ENCODE results near the gene SLC35F2.
"Not testable (repeated sequence)": the region's sequence is repeated elsewhere in the genome, so short reads cannot be mapped to it uniquely, and the experiment has no call there.

Gene SLC35F2

DNA sequence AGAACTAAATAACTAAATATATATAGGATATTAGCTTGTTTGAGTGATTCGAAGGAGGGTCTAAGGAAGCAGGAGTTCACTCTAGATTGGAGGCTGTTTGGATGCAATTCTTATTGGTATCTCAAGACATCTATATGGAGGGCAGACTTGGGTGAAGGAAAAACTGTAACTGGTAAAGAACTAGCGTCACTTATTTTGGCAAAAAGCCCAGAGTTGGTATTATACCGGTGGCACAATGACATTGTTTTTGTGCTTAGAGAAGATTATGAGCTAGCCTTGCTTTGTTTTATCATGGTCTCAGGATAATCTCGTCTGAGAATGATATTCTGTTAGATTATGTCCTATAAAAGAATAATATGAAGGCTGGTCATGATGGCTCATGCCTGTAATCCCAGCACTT is 6.0 kb upstream of the SLC35F2 start:
- TF ChIP-seq, protein P1, sequence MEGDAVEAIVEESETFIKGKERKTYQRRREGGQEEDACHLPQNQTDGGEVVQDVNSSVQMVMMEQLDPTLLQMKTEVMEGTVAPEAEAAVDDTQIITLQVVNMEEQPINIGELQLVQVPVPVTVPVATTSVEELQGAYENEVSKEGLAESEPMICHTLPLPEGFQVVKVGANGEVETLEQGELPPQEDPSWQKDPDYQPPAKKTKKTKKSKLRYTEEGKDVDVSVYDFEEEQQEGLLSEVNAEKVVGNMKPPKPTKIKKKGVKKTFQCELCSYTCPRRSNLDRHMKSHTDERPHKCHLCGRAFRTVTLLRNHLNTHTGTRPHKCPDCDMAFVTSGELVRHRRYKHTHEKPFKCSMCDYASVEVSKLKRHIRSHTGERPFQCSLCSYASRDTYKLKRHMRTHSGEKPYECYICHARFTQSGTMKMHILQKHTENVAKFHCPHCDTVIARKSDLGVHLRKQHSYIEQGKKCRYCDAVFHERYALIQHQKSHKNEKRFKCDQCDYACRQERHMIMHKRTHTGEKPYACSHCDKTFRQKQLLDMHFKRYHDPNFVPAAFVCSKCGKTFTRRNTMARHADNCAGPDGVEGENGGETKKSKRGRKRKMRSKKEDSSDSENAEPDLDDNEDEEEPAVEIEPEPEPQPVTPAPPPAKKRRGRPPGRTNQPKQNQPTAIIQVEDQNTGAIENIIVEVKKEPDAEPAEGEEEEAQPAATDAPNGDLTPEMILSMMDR (IDR thresholded peaks at IDR 0.05; ENCODE audit: control extremely low read depth, extremely low read depth, low read depth, missing control alignments): no peak
- DNase-seq (ENCODE audit: extremely low spot score): no peak
- CTCF ChIA-PET: interaction anchor here (0.9 to 3.3 kb wide), 9 partner anchors 11 to 68 kb away, joined by 3 to 12 read pairs (median 5); no protein-coding TSS in a partner anchor
- POLR2A ChIA-PET: interaction anchor here (0.7 kb wide), 1 partner anchor 51 kb away, joined by 4 read pairs; no protein-coding TSS in a partner anchor

DNA sequence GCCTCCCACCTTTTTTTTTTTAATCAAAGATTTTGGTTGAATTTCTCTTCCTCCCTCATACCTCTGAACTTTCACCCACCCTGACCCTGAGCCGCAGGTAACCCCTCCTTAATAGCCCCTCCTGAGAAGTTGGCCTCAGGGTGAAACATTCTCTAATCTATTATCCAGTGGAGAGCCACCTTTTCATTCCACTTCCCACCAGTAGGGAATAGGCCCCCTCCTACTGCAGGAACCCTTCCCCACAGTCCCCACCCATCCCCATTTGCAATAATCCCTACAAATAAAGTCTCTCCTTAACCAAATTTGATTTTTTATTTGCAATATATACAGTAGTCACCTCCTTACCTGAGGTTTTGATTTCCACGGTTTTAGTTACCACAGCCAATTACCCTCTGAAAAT is 2.1 kb upstream of the SLC35F2 start:
- ChIA-PET CTCF (interaction anchor here (1.2 kb wide), 1 partner anchor 120 kb away, joined by 3 read pairs; no protein-coding TSS in a partner anchor), POLR2A (interaction anchor here (0.7 kb wide), 1 partner anchor 12 kb away, joined by 5 read pairs; no protein-coding TSS in a partner anchor)

DNA sequence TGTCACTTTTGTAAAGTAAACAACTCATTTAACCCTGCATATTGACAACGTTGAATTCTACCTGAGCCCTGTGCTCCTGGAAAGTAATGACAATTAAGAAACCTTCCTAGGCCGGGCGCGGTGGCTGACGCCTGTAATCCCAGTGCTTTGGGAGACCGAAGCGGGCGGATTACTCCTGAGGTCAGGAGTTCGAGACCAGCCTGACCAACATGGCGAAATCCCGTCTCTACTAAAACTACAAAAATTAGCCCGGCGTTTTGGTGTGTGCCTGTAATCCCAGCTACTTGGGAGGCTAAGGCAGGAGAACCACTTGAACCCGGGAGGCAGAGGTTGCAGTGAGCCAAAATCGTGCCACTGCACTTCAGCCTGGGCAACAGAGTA is 1.6 kb upstream of the SLC35F2 start:
- CTCF ChIA-PET: interaction anchor here (0.7 to 1.7 kb wide), 4 partner anchors 9 to 120 kb away, joined by 3 to 5 read pairs (median 4); no protein-coding TSS in a partner anchor
- POLR2A ChIA-PET: interaction anchor here (0.7 to 1.4 kb wide), 2 partner anchors 11 to 20 kb away, joined by 3 to 5 read pairs; no protein-coding TSS in a partner anchor
- DNase-seq (ENCODE audit: extremely low spot score): not testable (repeated sequence)

More for the DNA sequence above, 2.1 kb upstream of the SLC35F2 start:
- no peak for DNase-seq (ENCODE audit: extremely low spot score)
- TF ChIP-seq, protein P1 (IDR thresholded peaks at IDR 0.05; ENCODE audit: control extremely low read depth, extremely low read depth, low read depth, missing control alignments): no peak

DNA sequence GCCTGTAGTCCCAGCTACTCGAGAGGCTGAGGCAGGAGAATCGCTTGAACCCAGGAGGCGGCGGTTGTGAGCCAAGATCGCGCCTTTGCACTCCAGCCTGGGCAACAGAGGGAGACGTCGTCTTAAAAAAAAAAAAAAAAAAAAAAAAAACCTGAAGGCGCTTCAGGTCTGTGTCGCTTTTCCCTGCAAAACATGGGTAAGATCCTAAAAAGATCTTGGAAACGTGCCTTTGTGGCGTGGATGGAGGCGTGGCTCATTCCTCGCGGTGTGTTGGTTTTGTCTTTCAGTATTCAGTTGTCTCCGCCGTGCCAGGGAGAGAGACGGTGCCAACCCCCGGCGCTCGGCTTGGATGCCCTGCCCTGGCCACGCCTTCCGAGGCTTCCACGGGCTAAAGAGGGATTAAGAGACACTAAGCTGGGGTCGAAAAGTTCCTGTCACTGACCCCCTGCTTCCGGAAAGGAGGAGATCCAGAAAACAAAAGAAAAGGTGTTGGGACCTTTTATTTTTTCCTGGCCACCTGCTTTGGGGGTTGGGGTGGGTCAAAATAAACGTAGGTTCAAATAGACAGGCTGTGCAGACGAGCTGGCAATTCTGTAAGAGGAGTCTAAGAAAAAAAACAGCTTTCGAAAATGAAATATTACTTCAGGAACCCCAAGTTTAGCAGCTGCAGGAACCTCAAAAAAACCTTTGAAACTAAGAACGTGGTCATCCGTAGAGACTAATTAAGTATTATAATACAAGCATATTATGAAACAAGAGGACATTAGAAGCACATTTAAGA is 1.1 kb upstream of the SLC35F2 start:
- POLR2A ChIA-PET: interaction anchor here (0.7 to 1.4 kb wide), 2 partner anchors 11 to 19 kb away, joined by 3 to 5 read pairs; no protein-coding TSS in a partner anchor

DNA sequence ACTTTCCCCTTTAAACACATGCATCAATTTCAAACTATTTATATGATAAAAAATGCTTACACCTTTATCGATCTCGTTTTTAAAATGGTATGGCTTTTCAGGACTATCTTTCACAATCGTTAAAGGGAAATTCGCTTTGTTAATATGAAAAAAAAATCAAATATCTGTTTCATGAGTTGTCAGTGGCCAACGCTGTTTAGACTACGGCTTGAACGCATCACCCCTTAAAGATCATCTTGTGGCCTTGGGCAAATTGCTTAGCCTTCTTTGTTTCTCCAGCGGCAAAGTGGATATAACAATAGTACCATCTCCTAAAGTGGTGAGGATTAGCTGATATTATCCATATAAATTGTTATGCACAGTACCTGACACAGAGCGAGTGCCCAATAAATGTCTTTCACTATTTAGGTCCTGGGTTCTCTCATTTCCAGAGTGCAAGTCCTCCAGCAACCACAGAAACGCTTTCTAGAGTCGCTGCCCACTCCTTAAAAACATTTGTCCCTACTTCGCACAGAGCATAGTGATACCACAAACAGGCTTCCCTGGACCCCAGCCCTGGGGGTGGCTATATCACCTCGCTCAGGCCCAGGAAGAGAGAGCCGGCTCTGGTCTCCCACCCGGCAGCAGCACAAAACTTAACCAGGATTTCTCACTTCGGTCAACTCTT is 904 bp downstream of the SLC35F2 start:
- ChIA-PET POLR2A (no interaction called here), CTCF (no interaction called here)
- no peak for DNase-seq (ENCODE audit: extremely low spot score)
- TF ChIP-seq, protein P1 (IDR thresholded peaks at IDR 0.05; ENCODE audit: control extremely low read depth, extremely low read depth, low read depth, missing control alignments): no peak

More for the DNA sequence above, 1.1 kb upstream of the SLC35F2 start:
- TF ChIP-seq, protein P1 (IDR thresholded peaks at IDR 0.05; ENCODE audit: control extremely low read depth, extremely low read depth, low read depth, missing control alignments): no peak
- DNase-seq (ENCODE audit: extremely low spot score): no peak
- CTCF ChIA-PET: interaction anchor here (0.7 to 1.7 kb wide), 4 partner anchors 9 to 119 kb away, joined by 3 to 5 read pairs (median 4); no protein-coding TSS in a partner anchor

DNA sequence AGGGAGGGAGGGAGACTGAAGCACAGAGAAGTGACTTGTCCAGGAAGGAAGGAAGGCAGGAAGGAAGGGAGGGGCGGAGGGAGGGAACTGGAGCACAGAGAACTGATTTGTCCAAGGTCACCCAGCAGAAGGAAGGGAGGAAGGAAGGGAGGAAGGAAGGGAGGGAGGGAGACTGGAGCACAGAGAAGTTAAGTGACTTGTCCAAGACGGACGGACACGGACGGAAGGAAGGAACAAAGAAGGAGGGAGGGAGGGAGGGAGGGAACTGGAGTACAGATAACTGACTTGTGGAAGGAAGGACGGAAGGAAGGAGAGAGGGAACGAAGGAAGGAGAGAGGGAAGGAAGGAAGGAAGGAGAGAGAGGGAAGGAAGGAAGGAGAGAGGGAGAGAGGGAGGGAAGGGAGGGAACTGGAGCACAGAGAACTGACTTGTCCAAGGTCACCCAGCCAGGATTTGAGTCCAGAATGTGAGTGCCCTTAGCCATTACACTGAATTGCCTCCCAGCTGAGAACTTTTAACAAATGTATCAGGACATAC is 1.5 kb downstream of the SLC35F2 start:
- TF ChIP-seq, protein P1 (IDR thresholded peaks at IDR 0.05; ENCODE audit: control extremely low read depth, extremely low read depth, low read depth, missing control alignments): no peak
- ChIA-PET POLR2A (no interaction called here), CTCF (no interaction called here)
- DNase-seq (ENCODE audit: extremely low spot score): no peak
